ENCODE results near the gene ATF3.
"Not testable (repeated sequence)": the region's sequence is repeated elsewhere in the genome, so short reads cannot be mapped to it uniquely, and the experiment has no call there.

ATF3 gene

DNA sequence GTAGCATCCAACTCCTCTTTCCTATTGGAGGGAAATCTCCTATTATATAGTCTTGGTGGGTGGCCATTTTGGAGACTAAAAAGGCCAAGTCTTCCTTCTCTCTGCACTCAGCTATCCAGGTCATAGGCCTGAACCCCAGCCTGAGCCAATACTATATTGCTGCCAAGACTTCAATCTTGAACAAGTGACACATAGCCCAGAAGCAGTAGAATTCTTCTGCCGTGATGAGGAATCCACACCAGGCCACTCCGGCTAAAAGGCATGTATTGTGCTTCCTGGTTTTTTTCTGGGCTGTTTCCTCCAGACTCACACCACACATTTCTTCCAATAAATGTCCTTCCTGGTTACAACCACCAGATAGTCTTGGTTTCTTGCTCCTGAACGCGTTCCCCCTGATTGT, 43.0 kb downstream of the ATF3 start:
- DNase-seq (ENCODE audit: low read depth): no peak

GRCh38 chr1:212651977-212652376, 43.4 kb downstream of the ATF3 start:
- no peak for DNase-seq (ENCODE audit: low read depth)

DNA sequence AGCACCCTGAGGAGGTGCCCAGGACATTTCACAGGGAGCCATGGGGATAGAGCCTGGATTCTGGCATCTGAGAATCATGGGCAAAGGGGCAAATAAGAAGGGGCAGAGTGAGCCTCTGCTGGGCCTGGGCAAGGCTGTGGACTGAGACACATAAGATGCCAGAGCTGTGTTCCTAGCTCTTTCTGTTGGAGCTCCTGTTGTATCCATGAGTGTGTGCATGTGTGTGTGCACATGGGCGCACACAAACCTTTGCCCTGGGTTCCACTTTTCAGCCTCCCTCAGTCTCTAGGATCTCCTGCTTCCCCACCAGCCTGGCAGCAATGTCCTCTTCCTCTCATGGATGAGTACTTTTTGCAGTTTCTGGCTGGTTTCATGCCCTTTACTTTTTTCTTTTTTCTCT, 44.0 kb downstream of the ATF3 start:
- no peak for DNase-seq (ENCODE audit: low read depth)

GRCh38 chr1:212655668-212656440, 47.3 kb downstream of the ATF3 start:
- DNase-seq (ENCODE audit: low read depth): no peak

- no peak for DNase-seq (ENCODE audit: low read depth)
Observed at GRCh38 chr1:212656730-212657129, 48.2 kb downstream of the ATF3 start.

DNA sequence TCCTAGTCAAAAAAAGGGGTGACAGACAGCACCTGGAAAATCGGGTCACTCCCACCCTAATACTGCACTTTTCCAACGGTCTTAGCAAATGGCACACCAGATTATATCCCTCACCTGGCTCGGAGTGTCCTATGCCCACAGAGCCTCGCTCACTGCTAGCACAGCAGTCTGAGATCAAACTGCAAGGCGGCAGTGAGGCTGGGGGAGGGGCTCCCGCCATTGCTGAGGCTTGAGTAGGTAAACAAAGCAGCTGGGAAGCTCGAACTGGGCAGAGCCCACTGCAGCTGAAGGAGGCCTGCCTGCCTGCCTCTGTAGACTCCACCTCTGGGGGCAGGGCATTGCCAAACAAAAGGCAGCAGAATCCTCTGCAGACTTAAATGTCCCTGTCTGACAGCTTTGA, 49.7 kb downstream of the ATF3 start:
- not testable (repeated sequence) for DNase-seq (ENCODE audit: low read depth)

GRCh38 chr1:212664409-212665199, 56.0 kb downstream of the ATF3 start:
- DNase-seq (ENCODE audit: low read depth): no peak

DNA sequence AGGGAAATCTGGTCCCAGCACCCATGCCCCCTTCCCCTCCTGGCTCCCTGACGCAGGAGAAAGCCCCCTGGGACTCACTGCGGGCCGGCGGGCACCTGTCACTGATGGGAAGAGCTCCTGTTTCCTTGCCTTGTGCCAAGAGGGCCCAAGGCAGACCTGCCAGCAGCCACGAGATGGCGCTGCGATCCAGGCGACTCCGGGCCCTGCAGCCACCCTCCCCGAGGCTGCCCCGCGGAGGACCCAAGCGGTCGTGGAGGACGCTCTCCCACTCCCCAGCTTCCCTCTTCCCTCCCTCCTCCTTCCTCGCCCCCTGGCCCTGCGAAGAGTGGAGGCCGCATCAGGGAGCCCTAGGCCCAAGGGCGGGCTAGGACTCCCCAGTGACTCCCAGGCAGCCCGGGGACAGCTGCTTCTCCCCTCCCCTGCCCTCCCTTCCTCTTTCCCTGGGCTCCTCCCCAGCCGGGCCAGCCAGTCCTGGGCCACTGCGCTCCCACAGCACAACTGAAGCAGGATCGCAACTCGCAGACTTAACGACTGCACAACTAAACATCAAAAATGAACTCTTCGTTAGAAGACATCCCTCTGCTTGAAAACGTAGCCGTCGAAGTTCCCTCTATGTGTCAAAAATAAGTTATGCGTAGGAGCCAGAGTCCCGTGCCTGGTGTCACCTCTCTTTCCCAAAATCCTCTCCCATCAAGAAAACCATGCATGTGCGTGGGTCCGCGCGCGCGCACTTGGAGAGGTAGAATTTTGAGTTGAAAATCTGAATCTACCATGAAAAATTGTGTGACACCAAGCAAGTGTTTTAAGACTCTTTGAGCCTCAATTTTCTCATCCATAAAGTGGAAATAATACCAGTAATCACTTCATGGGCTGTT, 56.9 kb downstream of the ATF3 start:
- DNase-seq (ENCODE audit: low read depth): peak; percentile 52

DNA sequence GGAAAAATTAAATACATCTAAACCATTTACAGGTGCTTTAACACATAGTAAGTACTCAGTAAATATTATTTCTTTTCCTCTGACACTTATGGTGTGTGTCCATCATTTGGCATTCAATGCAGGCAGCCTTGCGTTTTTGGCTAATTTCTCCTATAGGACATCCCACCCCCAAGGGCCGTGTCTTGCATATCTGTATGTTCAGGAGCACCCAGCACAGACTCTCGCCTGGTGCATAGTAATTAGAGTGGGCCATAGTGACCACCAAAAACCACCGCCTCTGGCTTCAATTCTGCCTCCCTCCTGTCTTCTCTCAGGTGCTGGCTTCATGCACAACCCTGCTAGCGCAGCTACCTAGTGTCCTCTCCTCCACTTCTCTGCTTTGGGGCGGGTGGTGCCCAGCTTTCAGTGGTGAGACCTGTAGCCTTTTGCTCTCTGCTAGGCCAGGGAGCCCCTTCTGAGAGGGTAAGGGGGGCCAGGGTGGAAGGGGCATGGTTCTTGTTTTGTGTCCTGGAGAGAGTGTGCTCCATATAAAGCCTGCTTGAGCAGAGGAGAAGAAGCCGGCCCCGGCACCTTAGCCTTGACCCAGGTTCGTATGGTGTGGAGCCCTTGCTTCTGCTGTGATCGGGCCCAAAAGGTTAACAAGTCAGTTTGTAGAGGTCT, 57.7 kb downstream of the ATF3 start:
- DNase-seq (ENCODE audit: low read depth): no peak

- no peak for DNase-seq (ENCODE audit: low read depth)
Observed at GRCh38 chr1:212667223-212668139, 58.9 kb downstream of the ATF3 start.

- no peak for DNase-seq (ENCODE audit: low read depth)
Observed at GRCh38 chr1:212668477-212668876, 59.9 kb downstream of the ATF3 start.

DNA sequence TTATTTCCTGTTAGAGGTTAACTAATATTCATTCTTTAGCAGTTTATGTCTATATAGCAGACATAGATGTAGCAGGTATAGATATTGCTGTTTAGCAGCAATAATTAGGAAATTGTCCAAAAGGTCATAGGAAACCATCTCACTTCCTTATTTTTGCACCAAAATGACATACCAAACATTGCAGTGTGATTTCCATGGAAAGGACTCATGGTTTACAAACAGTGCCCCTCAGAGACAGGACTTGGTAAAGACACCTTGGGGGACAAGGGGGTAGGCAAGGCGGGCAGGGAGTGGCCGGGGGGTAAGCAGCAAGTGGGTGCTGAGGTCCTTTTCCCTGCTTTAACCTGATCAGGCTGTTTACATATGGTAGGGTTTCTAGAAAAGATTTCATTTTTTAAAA, 60.5 kb downstream of the ATF3 start:
- DNase-seq (ENCODE audit: low read depth): no peak

DNA sequence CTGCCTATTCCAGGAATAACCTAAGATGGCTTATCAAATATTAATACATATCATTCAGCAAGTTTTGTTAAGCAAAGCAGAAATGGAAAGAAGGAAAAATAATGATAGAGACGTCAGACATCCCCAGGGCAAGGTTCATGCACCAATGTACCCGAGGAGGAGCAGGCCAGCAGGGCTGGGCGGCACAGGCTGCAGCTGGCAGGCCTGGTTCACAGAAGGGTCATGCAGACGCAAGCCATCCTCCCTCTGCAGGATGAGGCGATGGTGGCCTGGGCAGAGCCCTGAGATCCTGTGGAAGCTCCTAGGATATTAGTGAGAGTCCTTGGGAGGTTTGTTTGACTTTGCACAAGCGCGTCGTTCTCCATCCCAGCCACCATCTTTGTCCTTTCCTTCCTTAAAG, 61.0 kb downstream of the ATF3 start:
- DNase-seq (ENCODE audit: low read depth): no peak

DNA sequence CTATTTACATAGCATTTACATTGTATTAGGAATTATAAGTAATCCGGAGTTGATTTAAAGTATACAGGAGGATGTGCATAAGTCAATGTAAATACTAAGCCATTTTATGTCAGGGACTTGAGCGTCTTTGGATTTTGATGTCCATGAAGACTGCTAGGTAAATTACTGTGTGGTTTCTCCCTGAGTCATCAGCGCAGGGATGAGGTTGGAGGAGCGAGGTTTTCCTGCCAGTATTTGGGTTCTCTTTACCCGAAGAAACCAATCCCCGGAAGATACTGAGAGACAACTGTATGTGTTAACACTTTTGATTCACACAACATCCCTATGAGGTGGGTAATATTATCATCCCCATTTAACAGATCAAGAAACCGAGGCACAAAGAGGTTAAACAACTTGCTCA, 61.7 kb downstream of the ATF3 start:
- no peak for DNase-seq (ENCODE audit: low read depth)
